CD4-positive, CD25-positive, alpha-beta regulatory T cell (primary cell): ENCODE data around the gene CNEP1R1. TPM values are rescaled to one million over a fixed set of nuclear protein-coding genes. Genes with fewer than 3 reads are reported as not detected.

ENCODE experiments used
- ATAC-seq, 2 donors: fragments of 150-1000 bp; cut with Tn5 transposase; one replicate each; pipeline ENCODE4 v1.10.0; 2021; ENCODE audit warnings: low read depth in 2 of 2, moderate number of reproducible peaks in 2 of 2, moderate library complexity in 1 of 2
- DNase-seq, 3 donors: peaks; one replicate each; pipeline versions ENCODE4 v3.0.0 to v3.0.0-alpha.2; 2012 to 2022; ENCODE audit warnings: mixed read lengths in 1 of 3
- H3K27ac ChIP-seq: one replicate; pipeline ENCODE4 v1.7.0; 2013; ENCODE audit warnings: mild to moderate bottlenecking, low read length; ENCODE audit not compliant: insufficient read depth, poor library complexity, severe bottlenecking
- H3K27me3 ChIP-seq: one replicate; pipeline ENCODE4 v1.7.0; 2013; ENCODE audit warnings: low read length; ENCODE audit not compliant: control insufficient read depth, insufficient read depth
- H3K36me3 ChIP-seq: one replicate; pipeline ENCODE4 v1.7.0; 2013; ENCODE audit warnings: mild to moderate bottlenecking, low read length, moderate library complexity; ENCODE audit not compliant: control insufficient read depth, insufficient read depth
- H3K4me1 ChIP-seq: 2 replicates; pipeline ENCODE4 v1.7.0; 2013; ENCODE audit warnings: mild to moderate bottlenecking, low read length; ENCODE audit not compliant: insufficient read depth, control insufficient read depth, poor library complexity, severe bottlenecking
- H3K4me3 ChIP-seq: one replicate; pipeline ENCODE4 v1.7.0; 2013; ENCODE audit warnings: low read depth, mild to moderate bottlenecking, low read length, moderate library complexity
- H3K9me3 ChIP-seq, 2 experiments: 1 replicate in 1 of 2; 2 replicates in 1 of 2; pipeline ENCODE4 v1.7.0; 2013; ENCODE audit warnings: low read length in 2 of 2, mild to moderate bottlenecking in 1 of 2, moderate library complexity in 1 of 2; ENCODE audit not compliant: control insufficient read depth in 2 of 2
- H3K27ac Mint-ChIP-seq, 3 donors: one replicate each; pipeline ENCODE4 v1.8.0; 2020 to 2022; ENCODE audit warnings: mild to moderate bottlenecking in 3 of 3, mixed read lengths in 3 of 3, moderate library complexity in 2 of 3
- H3K27me3 Mint-ChIP-seq: one replicate; pipeline ENCODE4 v1.8.0; 2022; ENCODE audit warnings: mild to moderate bottlenecking, mixed read lengths
- H3K36me3 Mint-ChIP-seq: one replicate; pipeline ENCODE4 v1.8.0; 2020; ENCODE audit warnings: mixed read lengths
- H3K4me1 Mint-ChIP-seq, 4 donors: one replicate each; pipeline ENCODE4 v1.8.0; 2020 to 2022; ENCODE audit warnings: mixed read lengths in 4 of 4, mild to moderate bottlenecking in 1 of 4
- H3K4me3 Mint-ChIP-seq, 4 donors: one replicate each; pipeline ENCODE4 v1.8.0; 2020 to 2022; ENCODE audit warnings: mild to moderate bottlenecking in 4 of 4, mixed read lengths in 4 of 4, moderate library complexity in 3 of 4
- H3K9me3 Mint-ChIP-seq, 7 donors: one replicate each; pipeline ENCODE4 v1.8.0; 2020 to 2022; ENCODE audit warnings: mixed read lengths in 7 of 7, mild to moderate bottlenecking in 3 of 7, moderate library complexity in 2 of 7
- polyA plus RNA-seq, 4 donors: library from polyadenylated mRNA; unstranded; fragments of 300-500 nt; fragmentation: Illumina TruSeq; gene quantifications; one replicate each; pipeline ENCODE4 v1.2.3, GENCODE V29; 2021
- total RNA-seq: library from RNA; stranded (reverse); gene quantifications from one replicate; pipeline ENCODE4 v1.2.3, GENCODE V29; 2022

The CNEP1R1 gene, protein sequence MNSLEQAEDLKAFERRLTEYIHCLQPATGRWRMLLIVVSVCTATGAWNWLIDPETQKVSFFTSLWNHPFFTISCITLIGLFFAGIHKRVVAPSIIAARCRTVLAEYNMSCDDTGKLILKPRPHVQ
- total RNA-seq (36.6 TPM), polyA plus RNA-seq (10 to 100 TPM; 16.8 to 24.1 (median 21.2) TPM)

DNA sequence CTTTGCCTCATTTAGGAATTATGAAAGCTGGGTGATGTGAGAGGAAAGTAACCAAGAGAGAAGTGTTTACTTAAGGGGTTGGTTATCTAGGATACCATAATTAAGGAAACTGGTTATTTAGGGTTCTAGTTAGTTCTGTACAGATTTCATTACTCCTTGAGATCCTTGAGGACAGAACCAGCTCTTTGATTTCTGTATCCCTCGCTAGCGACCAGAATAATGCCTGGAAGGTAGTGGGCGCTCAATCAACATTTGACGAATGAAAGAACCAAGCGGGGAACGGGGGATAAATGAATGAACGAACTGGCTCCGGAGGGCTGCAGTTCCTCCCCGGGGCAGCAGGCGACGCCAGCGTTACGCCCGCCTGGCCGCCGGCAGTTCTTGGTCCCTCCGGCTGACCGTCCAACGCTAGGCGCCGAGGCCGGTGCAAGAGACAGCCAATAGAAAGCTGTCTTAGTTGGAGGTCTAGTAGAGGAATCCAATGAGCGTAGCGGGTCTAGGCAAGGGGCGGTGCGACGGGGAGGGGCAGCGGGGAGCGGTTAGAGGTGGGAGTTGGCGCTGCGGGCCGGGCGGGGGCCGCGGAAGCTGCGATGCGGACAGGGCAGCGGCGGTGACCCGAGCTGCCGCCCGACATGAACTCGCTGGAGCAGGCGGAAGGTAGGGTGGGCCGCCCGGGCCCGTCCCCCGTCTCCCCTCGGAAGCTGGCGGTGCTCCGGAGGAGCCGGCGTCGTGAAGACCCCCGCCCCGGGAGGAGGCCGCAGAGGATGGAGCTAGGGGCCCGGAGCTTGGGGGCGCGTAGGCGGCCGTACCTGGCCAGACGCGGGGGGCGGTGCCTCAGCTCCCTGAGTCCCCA, at the start of gene CNEP1R1:
Gene CNEP1R1, plus strand, starts transcription at position 542 of the 853 bp plus-strand sequence. Its CDS starts 91 bp downstream, at position 633.
- H3K27me3 Mint-ChIP-seq, result peaks cover 4% of the 10 kb centered on the region
- peak within 1 kb of the TSS; percentile 92 for H3K4me3 ChIP-seq
- no peaks in the 10 kb centered on the region for H3K36me3 Mint-ChIP-seq

DNA sequence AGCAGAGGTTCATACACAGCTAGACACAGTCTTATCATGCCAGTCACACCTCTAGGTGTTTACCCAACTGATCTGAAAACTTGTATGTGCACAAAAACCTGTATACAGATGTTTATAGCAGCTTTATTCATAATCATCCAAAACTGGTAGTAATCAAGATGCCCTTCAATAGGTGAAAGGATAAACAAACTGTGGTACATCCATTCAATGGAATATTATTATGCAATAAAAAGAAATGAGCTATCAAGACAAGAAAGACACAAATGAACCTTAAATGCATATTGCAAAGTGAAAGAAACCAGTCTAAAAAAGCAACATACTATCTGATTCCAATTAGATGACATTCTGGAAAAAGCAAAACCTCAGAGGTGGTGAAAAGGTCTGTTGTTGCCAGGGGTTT, 47.6 kb upstream of the CNEP1R1 start:
- no peaks in the 10 kb centered on the region for H3K4me1 Mint-ChIP-seq
- H3K4me3 Mint-ChIP-seq, result no peak overlapping the region
- H3K36me3 Mint-ChIP-seq, result no peaks in the 10 kb centered on the region
- H3K4me1 ChIP-seq, result no peaks in the 10 kb centered on the region
- no peak overlapping the region for H3K27ac ChIP-seq
- peaks cover 10% of the 10 kb centered on the region for H3K27me3 Mint-ChIP-seq
- peaks cover 4% of the 10 kb centered on the region for H3K27me3 ChIP-seq
- ATAC-seq (no peak), DNase-seq (no peak)
- H3K4me3 ChIP-seq, result no peak overlapping the region
- H3K9me3 ChIP-seq, result peaks cover 0 to 4% of the 10 kb centered on the region in 2 experiments
- no peak overlapping the region for H3K27ac Mint-ChIP-seq
- H3K36me3 ChIP-seq, result no peaks in the 10 kb centered on the region
- peaks cover 0 to 7% (median 0%) of the 10 kb centered on the region in 7 donors for H3K9me3 Mint-ChIP-seq

More for the DNA sequence above, at the start of gene CNEP1R1:
- Histone ChIP-seq H3K4me1 (peaks cover 20% of the 10 kb centered on the region), H3K27me3 (peaks cover 10% of the 10 kb centered on the region), H3K27ac (peak within 1 kb of the TSS; percentile 77), H3K9me3 (no peaks in the 10 kb centered on the region), H3K36me3 (peaks cover 6% of the 10 kb centered on the region)
- DNase-seq (peak; percentile 86 to 96 (median 95)), ATAC-seq (peak; percentile 99)
- Mint-ChIP-seq H3K9me3 (no peaks in the 10 kb centered on the region), H3K4me1 (peaks cover 7 to 51% (median 22%) of the 10 kb centered on the region in 4 donors), H3K4me3 (peak within 1 kb of the TSS; percentile 92 to 98 (median 98)), H3K27ac (peak within 1 kb of the TSS; percentile 90 to 97 (median 96))

GRCh38 chr16:49978569-49979326, 46.3 kb upstream of the CNEP1R1 start:
- Histone ChIP-seq H3K27ac (no peak overlapping the region), H3K4me3 (no peak overlapping the region), H3K27me3 (no peaks in the 10 kb centered on the region), H3K4me1 (no peaks in the 10 kb centered on the region), H3K36me3 (no peaks in the 10 kb centered on the region), H3K9me3 (peaks cover 0 to 4% of the 10 kb centered on the region in 2 experiments)
- peaks cover 6% of the 10 kb centered on the region for H3K27me3 Mint-ChIP-seq
- no peaks in the 10 kb centered on the region for H3K4me1 Mint-ChIP-seq
- no peak for ATAC-seq
- no peak overlapping the region for H3K4me3 Mint-ChIP-seq
- peaks cover 0 to 7% (median 0%) of the 10 kb centered on the region in 7 donors for H3K9me3 Mint-ChIP-seq
- H3K27ac Mint-ChIP-seq, result no peak overlapping the region
- H3K36me3 Mint-ChIP-seq, result no peaks in the 10 kb centered on the region
- DNase-seq, result no peak

- Histone ChIP-seq H3K27me3 (no peaks in the 10 kb centered on the region), H3K36me3 (no peaks in the 10 kb centered on the region), H3K4me3 (no peak overlapping the region), H3K27ac (no peak overlapping the region), H3K4me1 (no peaks in the 10 kb centered on the region), H3K9me3 (peaks cover 0 to 4% of the 10 kb centered on the region in 2 experiments)
- no peak overlapping the region for H3K27ac Mint-ChIP-seq
- no peak for ATAC-seq
- H3K36me3 Mint-ChIP-seq, result no peaks in the 10 kb centered on the region
- no peak overlapping the region for H3K4me3 Mint-ChIP-seq
- H3K27me3 Mint-ChIP-seq, result peaks cover 6% of the 10 kb centered on the region
- no peaks in the 10 kb centered on the region for H3K4me1 Mint-ChIP-seq
- DNase-seq, result no peak
- peaks cover 0 to 7% (median 0%) of the 10 kb centered on the region in 7 donors for H3K9me3 Mint-ChIP-seq
Measured at GRCh38 chr16:49980166-49980565, 44.9 kb upstream of the CNEP1R1 start.

- Mint-ChIP-seq H3K36me3 (no peaks in the 10 kb centered on the region), H3K27ac (no peak overlapping the region), H3K4me1 (no peaks in the 10 kb centered on the region), H3K4me3 (no peak overlapping the region), H3K9me3 (no peaks in the 10 kb centered on the region), H3K27me3 (peaks cover 15% of the 10 kb centered on the region)
- H3K27me3 ChIP-seq, result no peaks in the 10 kb centered on the region
- no peaks in the 10 kb centered on the region for H3K36me3 ChIP-seq
- ATAC-seq (no peak), DNase-seq (no peak)
- no peaks in the 10 kb centered on the region for H3K9me3 ChIP-seq
- no peak overlapping the region for H3K4me3 ChIP-seq
- no peak overlapping the region for H3K27ac ChIP-seq
- H3K4me1 ChIP-seq, result no peaks in the 10 kb centered on the region
Measured at GRCh38 chr16:49986351-49987124, 38.5 kb upstream of the CNEP1R1 start.

DNA sequence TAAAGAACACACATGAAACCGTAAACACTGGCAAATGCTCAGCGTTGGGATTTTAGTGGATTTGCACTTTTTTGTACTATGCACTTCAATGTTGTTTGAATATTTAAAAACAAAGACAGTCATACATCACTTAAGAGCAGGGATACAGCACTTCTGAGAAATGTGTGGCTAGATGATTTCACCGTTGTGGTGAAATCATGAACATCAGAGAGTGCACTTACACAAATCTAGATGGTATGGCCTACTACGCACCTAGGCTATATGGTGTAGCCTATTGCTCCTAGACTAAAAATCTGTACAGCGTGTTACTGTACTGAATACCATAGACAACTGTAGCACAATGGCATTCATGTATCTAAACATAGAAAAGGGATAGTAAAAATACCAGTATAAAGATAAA, 37.6 kb upstream of the CNEP1R1 start:
- Mint-ChIP-seq H3K27ac (no peak overlapping the region), H3K9me3 (no peaks in the 10 kb centered on the region), H3K27me3 (peaks cover 9% of the 10 kb centered on the region), H3K4me3 (no peak overlapping the region), H3K36me3 (no peaks in the 10 kb centered on the region), H3K4me1 (no peaks in the 10 kb centered on the region)
- DNase-seq (peak in 1 of 3 donors; percentile 17), ATAC-seq (no peak)
- H3K27me3 ChIP-seq, result no peaks in the 10 kb centered on the region
- H3K4me1 ChIP-seq, result no peaks in the 10 kb centered on the region
- no peak overlapping the region for H3K27ac ChIP-seq
- H3K9me3 ChIP-seq, result no peaks in the 10 kb centered on the region
- H3K36me3 ChIP-seq, result no peaks in the 10 kb centered on the region
- H3K4me3 ChIP-seq, result no peak overlapping the region

DNA sequence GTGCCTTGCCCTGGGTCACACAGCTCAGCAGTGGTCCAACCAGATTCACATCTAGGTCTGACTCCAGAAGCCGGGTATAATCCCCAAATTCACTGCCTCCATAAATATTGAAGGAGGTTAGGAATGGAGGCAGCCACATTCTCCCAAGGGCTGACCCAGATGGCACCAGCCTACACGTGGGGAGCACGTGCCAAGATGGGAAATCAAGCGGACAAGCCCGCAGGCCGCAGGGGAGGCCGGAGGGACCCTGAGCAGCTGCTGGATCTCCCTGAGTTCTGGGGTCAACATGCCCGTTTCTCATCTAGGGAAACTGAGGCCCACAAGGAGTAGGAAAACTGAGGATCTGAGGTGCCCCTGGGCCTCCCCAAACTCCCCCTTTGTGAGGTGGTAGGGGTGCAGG, 32.2 kb upstream of the CNEP1R1 start:
- no peak overlapping the region for H3K27ac ChIP-seq
- no peak overlapping the region for H3K4me3 Mint-ChIP-seq
- no peaks in the 10 kb centered on the region for H3K36me3 Mint-ChIP-seq
- peaks cover 2% of the 10 kb centered on the region for H3K27me3 ChIP-seq
- DNase-seq, result no peak
- H3K36me3 ChIP-seq, result no peaks in the 10 kb centered on the region
- H3K4me1 Mint-ChIP-seq, result no peaks in the 10 kb centered on the region
- H3K9me3 ChIP-seq, result no peaks in the 10 kb centered on the region
- no peak overlapping the region for H3K4me3 ChIP-seq
- peaks cover 9% of the 10 kb centered on the region for H3K27me3 Mint-ChIP-seq
- no peaks in the 10 kb centered on the region for H3K4me1 ChIP-seq
- ATAC-seq, result no peak
- H3K27ac Mint-ChIP-seq, result no peak overlapping the region
- H3K9me3 Mint-ChIP-seq, result peaks cover 0 to 1% (median 0%) of the 10 kb centered on the region in 7 donors
